Mucosa of descending colon (tissue), 3 donors: ENCODE measurements around the gene TBKBP1. TPM values are rescaled to one million over a fixed set of nuclear protein-coding genes. Genes with fewer than 3 reads are reported as not detected.

Experiments used
- ATAC-seq: fragments of 200-7000 bp; cut with Tn5 transposase; one replicate; pipeline ENCODE4 v1.9.1; 2020; ENCODE audit warnings: mild to moderate bottlenecking, moderate library complexity
- DNase-seq, 3 donors: peaks; one replicate each; pipeline ENCODE4 v3.0.0-alpha.2; 2020
- H3K36me3 ChIP-seq: fragments of 200-600 bp; one replicate; pipeline ENCODE4 v1.8.0; 2021; ENCODE audit warnings: low read depth, mild to moderate bottlenecking
- H3K4me1 ChIP-seq: fragments of 200-600 bp; one replicate; pipeline ENCODE4 v1.8.0; 2021; ENCODE audit warnings: low read depth, mild to moderate bottlenecking
- H3K4me3 ChIP-seq: fragments of 200-600 bp; one replicate; pipeline ENCODE4 v1.8.0; 2021; ENCODE audit warnings: mild to moderate bottlenecking
- H3K9me3 ChIP-seq: fragments of 200-600 bp; one replicate; pipeline ENCODE4 v1.8.0; 2021; ENCODE audit warnings: mild to moderate bottlenecking
- intact Hi-C, 2 donors: fragments of 100-400 bp; cut with DNase I in 1 of 2; cut with micrococcal nuclease in 1 of 2; formaldehyde crosslinking; loops; one replicate each; pipeline versions ENCODE4 v1.11.0 to v1.11.1; 2022; cut with DNase I, micrococcal nuclease
- total RNA-seq, 3 donors: library from RNA; stranded (reverse); fragmentation: NEBNext Ultra II Directional in 2 of 3; extraction: Animal tissue kit (Norgen Biotek cat#: 25700) in 2 of 3; gene quantifications; one replicate each; pipeline versions ENCODE4 v1.2.1 to v1.2.4, GENCODE V29; 2021 to 2023
- TF ChIP-seq, protein P1 (sequence below): fragments of 200-600 bp; IDR thresholded peaks from one replicate; pipeline ENCODE4 v1.8.0; 2022; ENCODE audit warnings: antibody characterized with exemption, mild to moderate bottlenecking
- donor health status: DM: no; HTN: no; CAD: no; lungs with moderate emphysema.
- donor health status: DM: no; HTN: no; CAD: no.
- donor health status: DM: no; HTN: yes; CAD: no.

Gene TBKBP1
- total RNA-seq, 3 donors from 2014 or later: 2.3 to 20.3 (median 3.2) TPM

DNA sequence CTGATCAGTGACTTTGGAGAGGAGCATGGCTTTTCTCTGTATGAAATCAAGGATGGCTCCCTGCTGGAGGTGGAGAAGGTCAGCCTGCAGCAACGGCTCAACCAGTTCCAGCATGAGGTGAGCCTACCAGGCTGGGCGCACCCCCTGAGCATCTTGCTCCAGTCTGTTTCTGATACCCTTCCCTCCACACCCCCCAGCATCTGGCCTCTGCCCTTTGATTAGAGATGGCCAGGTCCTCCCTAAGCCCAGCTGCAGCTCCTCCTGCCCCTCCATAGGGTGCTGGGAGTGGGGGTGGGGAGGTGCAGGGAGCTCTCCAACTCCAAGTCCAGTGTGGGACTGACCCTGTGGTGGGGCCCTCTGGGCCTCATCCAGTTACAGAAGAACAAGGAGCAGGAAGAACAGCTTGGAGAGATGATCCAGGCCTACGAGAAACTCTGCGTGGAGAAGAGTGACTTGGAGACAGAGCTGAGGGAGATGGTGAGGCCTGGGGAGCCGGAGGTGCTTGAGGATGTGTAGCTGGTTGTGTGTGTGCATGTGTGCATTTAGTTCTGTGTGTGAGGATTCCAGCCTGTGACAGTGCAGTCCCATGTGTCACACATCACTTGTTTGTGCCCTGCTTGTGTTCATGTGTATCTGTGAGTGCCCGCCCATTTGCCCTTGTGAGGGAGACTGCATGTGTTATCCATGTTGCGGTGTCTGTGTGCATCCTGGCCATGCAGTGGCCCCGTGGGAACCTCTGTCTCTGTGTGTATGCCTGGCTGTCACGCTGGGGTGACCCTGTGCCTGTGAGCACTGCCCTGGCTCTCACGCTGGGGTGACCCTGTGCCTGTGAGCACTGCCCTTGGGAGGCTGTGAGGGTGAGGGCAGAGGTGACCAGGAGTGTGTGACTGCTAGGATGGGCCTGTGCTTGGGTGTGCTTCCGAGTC is 3.0 kb downstream of the TBKBP1 start:
- TF ChIP-seq, protein P1, sequence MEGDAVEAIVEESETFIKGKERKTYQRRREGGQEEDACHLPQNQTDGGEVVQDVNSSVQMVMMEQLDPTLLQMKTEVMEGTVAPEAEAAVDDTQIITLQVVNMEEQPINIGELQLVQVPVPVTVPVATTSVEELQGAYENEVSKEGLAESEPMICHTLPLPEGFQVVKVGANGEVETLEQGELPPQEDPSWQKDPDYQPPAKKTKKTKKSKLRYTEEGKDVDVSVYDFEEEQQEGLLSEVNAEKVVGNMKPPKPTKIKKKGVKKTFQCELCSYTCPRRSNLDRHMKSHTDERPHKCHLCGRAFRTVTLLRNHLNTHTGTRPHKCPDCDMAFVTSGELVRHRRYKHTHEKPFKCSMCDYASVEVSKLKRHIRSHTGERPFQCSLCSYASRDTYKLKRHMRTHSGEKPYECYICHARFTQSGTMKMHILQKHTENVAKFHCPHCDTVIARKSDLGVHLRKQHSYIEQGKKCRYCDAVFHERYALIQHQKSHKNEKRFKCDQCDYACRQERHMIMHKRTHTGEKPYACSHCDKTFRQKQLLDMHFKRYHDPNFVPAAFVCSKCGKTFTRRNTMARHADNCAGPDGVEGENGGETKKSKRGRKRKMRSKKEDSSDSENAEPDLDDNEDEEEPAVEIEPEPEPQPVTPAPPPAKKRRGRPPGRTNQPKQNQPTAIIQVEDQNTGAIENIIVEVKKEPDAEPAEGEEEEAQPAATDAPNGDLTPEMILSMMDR: no peak
- Histone ChIP-seq H3K4me3 (no peak overlapping the region), H3K9me3 (no peaks in the 10 kb centered on the region), H3K4me1 (peaks cover 16% of the 10 kb centered on the region), H3K36me3 (no peaks in the 10 kb centered on the region)
- intact Hi-C loops: no loop called here
- no peak for ATAC-seq
- DNase-seq: peak in 2 of 3 donors; percentile 21 to 49

DNA sequence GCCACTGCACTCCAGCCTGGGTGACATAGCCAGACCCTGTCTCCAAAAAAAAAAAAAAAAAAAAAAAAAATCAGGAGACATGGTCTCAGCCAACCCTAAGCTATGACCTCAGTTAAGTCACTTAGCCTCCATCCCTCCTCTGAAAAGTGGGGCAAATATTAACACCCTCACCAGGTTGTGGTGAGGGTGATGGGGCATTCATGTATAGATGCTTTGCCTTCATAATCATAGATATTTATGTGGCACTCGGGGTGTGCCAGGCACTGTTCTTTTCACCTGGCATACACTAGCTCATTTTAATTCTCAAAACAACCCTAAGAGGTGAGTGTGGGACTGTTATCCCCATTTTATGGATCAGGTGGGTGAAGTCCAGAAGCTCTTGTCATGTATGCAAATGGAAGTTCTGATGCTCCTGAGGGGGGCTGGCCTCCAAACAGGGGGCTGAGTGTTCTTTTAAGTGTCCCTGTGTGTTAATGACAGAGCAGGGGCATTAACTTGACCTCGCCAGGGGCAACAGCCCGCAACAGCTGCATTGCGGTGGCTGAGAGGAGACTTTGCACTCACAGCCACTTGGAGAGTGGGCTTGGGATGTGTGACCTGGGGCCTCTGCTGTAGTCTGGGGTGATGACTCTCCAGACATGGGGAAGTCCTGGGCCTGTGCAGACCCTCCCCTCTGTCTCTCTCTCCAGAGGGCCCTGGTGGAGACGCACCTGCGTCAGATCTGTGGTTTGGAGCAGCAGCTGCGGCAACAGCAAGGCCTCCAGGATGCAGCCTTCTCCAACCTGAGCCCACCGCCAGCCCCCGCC is 4.1 kb downstream of the TBKBP1 start:
- TF ChIP-seq, protein P1: no peak
- DNase-seq: peak in 1 of 3 donors; percentile 43
- intact Hi-C loops: no loop called here

DNA sequence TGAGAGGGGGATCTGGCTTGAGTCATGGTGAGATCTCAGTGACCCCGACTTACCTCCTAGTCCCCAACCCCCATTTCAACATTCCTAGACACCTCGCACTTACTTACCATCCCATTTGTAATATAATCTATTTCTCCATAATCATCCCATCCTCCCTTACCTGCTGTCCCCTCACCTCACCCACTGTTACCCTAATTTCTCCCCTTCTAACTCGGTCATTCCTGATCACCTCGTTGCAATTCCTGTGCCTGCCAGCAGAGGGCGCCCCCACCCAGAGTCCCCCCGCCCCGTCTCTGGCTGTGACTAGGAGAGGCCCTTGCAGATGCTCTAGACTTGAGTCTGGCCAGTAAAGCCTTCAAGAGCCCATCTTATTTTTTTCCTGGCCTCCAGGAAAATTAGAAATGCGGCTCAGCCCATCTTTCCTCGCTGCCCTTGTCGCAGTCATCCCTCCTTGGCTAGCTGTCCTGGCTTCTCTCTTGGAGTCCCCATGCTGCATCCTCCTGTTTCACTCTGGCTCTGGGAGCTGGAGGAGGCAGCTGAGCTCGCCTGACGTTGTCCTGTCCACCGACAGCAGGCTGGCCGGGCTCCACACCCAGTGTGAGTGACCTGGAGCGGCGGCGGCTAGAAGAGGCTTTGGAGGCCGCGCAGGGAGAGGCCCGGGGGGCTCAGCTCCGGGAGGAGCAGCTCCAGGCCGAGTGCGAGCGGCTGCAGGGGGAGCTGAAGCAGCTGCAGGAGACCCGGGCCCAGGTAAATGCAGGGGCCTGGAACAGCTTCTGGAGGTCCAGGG is 5.0 kb downstream of the TBKBP1 start:
- intact Hi-C loops: no loop called here
- Histone ChIP-seq H3K9me3 (no peaks in the 10 kb centered on the region), H3K36me3 (no peaks in the 10 kb centered on the region), H3K4me1 (peaks cover 6% of the 10 kb centered on the region), H3K4me3 (no peak overlapping the region)
- TF ChIP-seq, protein P1: peak; percentile 97
- ATAC-seq (peak; percentile 62), DNase-seq (peak; percentile 65 to 78 (median 72))

More for the DNA sequence above, 4.1 kb downstream of the TBKBP1 start:
- Histone ChIP-seq H3K36me3 (no peaks in the 10 kb centered on the region), H3K4me3 (no peak overlapping the region), H3K9me3 (no peaks in the 10 kb centered on the region), H3K4me1 (peaks cover 10% of the 10 kb centered on the region)
- no peak for ATAC-seq

DNA sequence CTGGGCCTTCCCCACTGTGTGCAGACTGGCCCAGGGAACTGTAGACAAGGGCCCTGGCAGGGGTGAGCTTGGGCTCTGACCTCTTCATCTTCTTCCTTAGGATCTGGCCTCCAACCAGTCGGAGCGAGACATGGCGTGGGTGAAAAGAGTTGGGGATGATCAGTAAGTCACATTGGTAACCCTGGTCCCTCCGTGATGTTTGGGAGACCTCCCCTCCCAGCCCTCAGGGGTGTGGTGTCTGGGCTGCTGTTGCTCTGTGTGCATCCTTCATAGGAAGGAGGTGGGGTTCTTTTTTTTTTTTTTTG is 5.5 kb downstream of the TBKBP1 start:
- no peaks in the 10 kb centered on the region for H3K36me3 ChIP-seq
- no peaks in the 10 kb centered on the region for H3K9me3 ChIP-seq
- TF ChIP-seq, protein P1: no peak
- intact Hi-C loops: no loop called here
- ATAC-seq (no peak), DNase-seq (no peak)
- no peak overlapping the region for H3K4me3 ChIP-seq
- peaks cover 6% of the 10 kb centered on the region for H3K4me1 ChIP-seq
